ENCODE results near the gene PRKG1.

Gene PRKG1

GRCh38 chr10:51772387-51772786, 698.1 kb downstream of the PRKG1 start:
- DNase-seq: no peak

DNA sequence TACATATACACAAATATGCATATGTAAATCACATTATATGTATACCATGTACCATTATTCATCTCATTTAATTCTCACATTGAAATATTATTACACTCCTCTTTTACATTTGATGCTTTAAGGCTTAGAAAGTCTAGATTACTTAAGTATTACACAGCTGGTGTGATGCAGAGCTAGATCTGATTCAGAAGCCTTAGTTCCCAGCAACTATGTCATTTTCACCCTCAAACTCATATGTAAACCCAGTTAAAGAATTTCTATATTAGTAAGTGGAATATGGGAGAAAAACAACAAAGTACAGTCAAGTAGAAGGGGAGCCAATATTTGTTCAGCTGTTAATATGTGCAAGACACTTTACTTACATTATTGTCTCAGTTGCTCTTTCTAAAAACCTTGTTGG, 699.4 kb downstream of the PRKG1 start:
- DNase-seq: no peak

GRCh38 chr10:51783941-51784340, 709.7 kb downstream of the PRKG1 start:
- no peak for DNase-seq

- DNase-seq: no peak
Observed at GRCh38 chr10:51786016-51786683, 711.9 kb downstream of the PRKG1 start.

- DNase-seq: no peak
Observed at GRCh38 chr10:51786684-51787035, 712.4 kb downstream of the PRKG1 start.

DNA sequence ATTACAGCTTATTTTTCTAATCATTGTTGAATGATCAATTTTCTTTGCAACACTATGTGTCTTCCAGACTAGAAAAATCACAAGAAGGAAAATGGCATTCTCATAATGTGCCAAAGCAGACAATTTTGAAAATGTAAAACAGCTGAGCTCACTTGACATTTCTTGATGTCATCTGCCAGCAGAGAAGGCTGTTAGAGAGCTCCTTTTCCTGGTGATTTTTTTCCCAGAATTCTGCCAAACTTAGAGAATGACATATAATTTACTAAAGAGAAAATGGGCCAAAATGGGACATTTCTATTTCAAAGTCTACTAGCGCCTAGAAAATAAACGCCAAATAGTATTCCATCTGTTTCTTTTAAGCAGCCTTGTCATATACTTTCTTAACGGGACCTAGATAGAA, 714.0 kb downstream of the PRKG1 start:
- no peak for DNase-seq

DNA sequence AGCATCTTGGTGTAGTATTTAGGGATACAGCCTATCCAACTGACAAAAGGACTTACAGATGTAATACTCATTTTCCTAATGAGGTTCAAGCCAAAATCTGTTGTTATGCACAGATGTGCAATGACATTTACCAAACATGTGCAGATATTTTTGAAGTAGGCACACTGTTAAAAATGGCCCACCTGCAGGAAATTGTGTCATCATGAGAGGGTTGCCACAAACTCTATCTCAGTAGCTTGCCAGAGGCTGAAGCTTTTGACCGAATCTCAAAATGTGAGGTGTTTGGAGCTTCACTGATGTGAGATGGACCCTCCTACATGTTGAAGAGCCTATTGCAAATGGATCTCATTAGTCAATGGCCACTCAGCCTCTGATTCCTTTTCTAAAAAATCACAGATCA, 714.8 kb downstream of the PRKG1 start:
- no peak for DNase-seq

GRCh38 chr10:51789903-51790302, 715.6 kb downstream of the PRKG1 start:
- DNase-seq: no peak

GRCh38 chr10:51792678-51793077, 718.4 kb downstream of the PRKG1 start:
- no peak for DNase-seq

DNA sequence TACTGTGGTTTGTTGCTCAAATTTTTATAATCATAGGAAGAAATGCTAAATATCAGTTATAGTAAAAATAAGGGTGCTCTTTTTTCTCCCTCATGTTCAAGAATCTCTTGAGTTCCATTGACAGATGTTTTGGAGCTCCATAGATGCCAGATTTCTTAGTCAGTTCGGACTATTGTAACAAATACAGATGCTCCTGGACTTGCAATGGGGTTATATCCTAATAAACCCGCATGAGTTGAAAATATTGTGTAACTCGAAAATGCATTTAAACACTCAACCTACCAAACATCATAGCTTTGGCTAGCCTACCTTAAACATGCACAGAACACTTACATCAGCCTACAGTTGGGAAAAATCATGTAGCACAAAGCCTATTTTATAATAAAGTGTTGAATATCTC, 725.8 kb downstream of the PRKG1 start:
- no peak for DNase-seq

- peak; percentile 14 for DNase-seq
Observed at GRCh38 chr10:51800725-51801424, 726.6 kb downstream of the PRKG1 start.

GRCh38 chr10:51802030-51802429, 727.7 kb downstream of the PRKG1 start:
- no peak for DNase-seq

DNA sequence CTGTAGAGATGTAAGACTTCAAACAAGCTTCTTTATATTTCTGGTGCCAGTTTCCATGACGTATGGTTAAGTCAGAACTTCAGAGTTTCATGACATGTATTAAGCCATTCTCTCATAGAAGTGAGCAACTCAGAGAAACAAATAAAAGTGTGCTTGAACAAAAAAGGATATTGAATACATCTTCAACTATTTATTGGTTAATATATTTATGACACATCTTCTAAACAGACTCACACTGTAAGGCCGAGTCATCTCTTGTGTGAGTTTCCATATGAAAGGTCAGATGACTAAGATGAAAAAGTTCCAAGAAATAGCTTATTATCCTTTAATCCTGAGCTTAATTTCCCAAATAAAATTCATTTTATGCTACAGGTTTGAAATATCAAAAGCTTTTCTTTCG, 730.6 kb downstream of the PRKG1 start:
- DNase-seq: peak; percentile 69

DNA sequence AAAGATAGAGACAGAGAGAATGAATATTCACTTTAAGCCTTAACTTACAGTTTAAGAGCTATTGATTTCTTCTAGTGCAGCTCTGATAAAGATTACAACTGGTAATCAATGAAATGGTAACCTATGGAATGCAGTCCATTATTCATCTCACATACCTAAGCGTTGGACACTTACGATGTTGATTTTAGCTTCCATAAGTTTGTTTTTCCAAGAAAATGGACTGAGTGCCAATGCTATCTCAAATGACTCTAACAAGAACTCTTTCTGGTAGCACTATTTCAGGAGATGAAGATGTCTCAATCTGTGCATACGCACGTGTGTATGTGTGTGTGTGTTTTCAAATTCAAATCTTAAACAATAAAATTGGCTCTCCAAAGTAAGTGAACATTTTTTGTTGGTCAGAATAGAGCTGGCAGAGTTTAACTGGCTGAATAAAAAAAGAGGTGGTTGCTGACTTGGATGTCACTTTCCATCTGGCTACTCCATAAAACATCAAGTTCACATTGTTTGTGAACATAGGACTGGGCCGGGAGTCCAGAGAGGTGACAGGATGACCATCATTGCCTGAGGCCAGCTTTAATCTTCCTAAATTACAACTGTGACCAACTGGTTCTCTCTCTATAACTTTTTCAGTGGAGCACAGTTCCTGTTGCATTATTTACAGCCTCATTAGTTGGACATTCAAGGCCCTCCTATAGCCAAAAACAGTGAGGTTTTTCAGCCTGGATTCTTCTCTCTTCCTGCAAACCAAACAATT, 732.0 kb downstream of the PRKG1 start:
- no peak for DNase-seq

DNA sequence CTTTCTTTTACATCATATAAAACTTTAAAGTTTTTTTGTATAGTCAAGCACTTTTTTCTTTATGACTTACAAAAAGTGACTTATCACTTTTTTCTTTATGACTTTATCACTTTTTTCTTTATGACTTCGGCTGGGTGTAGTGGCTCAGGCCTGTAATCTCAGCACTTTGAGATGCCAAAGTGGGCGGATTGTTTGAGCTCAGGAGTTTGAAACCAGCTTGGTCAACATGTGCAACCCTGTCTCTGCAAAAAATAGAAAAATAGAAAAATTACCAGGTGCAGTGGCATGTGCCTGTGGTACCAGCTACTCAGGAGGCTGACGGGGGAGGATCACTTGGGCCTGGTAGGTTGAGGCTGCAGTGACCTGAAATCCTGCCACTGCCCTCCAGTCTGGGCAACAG, 733.9 kb downstream of the PRKG1 start:
- DNase-seq: no peak

- no peak for DNase-seq
Observed at GRCh38 chr10:51815723-51816122, 741.4 kb downstream of the PRKG1 start.

DNA sequence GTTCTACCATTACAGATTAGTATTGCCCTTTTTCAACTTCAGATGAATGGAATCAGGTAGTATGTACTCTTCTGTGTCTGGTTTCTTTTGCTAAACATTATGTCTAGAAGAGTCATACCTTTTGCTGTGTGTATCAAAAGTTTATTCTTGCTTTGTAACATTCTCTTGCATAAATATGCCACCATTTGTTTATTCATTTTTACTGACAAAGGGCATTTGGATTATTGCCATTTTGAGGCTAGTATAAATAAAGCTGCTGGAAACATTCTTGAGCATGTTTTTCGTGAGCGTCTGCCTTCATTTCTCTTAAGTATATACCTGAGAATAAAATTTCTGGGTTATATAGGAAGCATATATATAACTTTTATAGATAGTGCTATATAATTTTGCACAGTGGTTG, 746.8 kb downstream of the PRKG1 start:
- no peak for DNase-seq

- no peak for DNase-seq
Observed at GRCh38 chr10:51821745-51822144, 747.5 kb downstream of the PRKG1 start.

DNA sequence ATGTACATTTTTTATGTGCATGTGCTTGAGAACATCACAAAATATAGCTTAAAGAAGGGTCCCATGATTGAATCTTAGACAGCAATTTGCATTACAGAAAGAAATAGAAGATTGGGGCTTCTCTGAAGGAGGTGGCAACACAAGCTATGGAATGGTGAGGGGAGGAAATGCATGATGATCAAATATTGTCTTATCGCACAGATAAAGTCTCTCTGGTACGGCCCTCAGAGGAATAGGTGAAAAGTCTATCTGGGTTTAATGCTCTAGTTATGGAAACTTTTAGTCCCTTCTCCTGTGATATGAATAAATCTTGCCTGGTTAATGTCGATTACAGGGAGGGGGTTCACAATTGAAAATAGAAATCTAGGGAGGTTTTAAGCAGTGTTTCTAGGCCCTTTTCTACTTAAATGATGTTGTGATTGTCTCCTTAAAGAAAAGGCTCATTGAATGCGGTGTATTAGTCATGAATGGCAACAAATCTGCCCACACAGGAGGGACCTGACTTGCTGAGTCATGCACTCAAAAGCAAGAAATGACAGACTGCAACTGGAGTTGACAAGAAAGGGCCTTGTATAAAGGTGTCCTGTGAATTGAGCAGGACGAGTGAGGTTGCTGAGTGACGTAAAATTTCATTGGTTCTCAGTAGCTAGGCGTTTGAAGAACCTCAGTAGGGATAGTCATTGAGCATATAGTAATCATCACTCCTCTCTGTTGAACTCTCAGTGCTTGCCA, 758.5 kb downstream of the PRKG1 start:
- DNase-seq: peak; percentile 54

DNA sequence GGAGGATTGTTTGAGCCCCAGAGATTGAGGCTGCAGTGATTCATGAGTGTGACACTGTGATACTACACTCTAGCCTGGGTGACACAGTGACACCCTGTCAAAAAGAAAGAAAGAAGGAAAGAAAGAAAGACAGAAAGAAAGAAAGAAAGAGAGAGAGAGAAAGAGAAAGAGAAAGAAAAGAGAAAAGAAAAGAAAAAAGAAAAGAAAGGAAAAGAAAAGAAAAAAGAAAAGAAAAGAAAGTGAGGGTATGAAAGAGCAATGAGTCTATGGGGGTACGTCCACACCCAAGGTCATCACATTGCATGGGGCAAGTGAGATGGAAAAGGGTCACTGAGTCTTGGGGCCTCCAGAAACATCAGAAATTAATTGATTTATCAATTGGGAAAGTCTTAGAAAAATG, 760.3 kb downstream of the PRKG1 start:
- no peak for DNase-seq

GRCh38 chr10:51838471-51838870, 764.2 kb downstream of the PRKG1 start:
- DNase-seq: no peak

GRCh38 chr10:51843966-51844365, 769.7 kb downstream of the PRKG1 start:
- DNase-seq: no peak

- no peak for DNase-seq
Observed at GRCh38 chr10:51846856-51847506, 772.7 kb downstream of the PRKG1 start.

Data from fibroblast of skin of right quadriceps (primary cell).